GM12875 (cell line): ENCODE measurements around the gene L3HYPDH.

Experiments used
- H3K4me3 ChIP-seq: one replicate; pipeline ENCODE4 v1.5.1; 2011; ENCODE audit warnings: low read depth, low read length, control low read depth
- CTCF ChIP-seq: IDR thresholded peaks from 2 replicates; pipeline ENCODE4 v1.5.1; 2011; ENCODE audit warnings: low read depth, mild to moderate bottlenecking, control low read depth, inconsistent platforms, low read length, moderate library complexity, borderline replicate concordance; ENCODE audit not compliant: insufficient read depth

Gene L3HYPDH

GRCh38 chr14:59480166-59480565, 4.0 kb downstream of the L3HYPDH start:
- TF ChIP-seq CTCF, result no peak
- H3K4me3 ChIP-seq, result no peak overlapping the region

GRCh38 chr14:59478540-59478939, 5.7 kb downstream of the L3HYPDH start:
- no peak for TF ChIP-seq CTCF
- no peak overlapping the region for H3K4me3 ChIP-seq

GRCh38 chr14:59475709-59476108, 8.5 kb downstream of the L3HYPDH start:
- H3K4me3 ChIP-seq, result no peak overlapping the region
- TF ChIP-seq CTCF, result no peak

- H3K4me3 ChIP-seq, result no peak overlapping the region
- no peak for TF ChIP-seq CTCF
These were observed 10.0 kb downstream of the L3HYPDH start for GRCh38 chr14:59474172-59474571.

DNA sequence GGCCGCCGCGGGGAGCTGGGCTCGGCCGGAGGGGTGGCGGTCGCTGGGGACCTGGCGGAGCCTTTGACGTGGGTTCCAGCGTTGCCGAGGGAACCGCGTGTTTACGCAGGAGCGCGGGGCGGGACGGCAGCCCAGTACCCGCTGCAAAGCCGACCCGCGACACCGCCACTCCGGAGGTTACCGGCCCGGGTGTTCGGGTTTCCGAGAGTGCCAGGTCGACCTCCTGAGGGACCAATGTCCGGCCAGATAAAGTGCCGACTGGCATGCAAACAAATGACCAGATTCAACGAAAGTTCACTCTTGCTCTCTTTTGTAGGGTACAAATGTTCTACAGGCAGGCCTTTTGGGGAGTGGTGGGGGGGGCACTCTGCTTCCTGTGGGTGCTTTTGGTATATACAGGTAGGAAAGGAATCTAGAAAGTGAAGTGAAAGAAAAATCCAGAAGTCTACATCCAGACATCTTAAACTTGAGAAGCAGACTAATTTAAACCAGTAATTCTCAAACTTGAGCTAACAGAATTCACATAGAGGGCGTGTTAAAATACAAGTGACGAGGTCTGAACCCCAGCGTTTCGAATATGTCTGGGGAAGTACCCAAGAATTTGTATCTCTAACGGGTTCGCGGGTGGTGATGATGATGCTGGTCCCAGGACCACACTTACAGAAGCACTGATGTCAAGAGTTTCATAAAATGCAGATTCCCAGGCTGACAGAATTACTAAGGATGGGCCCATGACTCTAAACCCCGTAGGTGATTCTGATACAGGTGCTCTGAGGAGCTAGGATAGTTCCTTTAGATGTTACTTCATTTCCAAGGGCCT, 18.7 kb downstream of the L3HYPDH start, which contains the start of gene GPR135:
Gene GPR135 (minus strand): TSS at position 65 of the 820 bp plus-strand sequence. CDS start 154 bp downstream, outside the sequence.
- H3K4me3 ChIP-seq, result peak within 1 kb of the TSS; percentile 62
- no peak for TF ChIP-seq CTCF

DNA sequence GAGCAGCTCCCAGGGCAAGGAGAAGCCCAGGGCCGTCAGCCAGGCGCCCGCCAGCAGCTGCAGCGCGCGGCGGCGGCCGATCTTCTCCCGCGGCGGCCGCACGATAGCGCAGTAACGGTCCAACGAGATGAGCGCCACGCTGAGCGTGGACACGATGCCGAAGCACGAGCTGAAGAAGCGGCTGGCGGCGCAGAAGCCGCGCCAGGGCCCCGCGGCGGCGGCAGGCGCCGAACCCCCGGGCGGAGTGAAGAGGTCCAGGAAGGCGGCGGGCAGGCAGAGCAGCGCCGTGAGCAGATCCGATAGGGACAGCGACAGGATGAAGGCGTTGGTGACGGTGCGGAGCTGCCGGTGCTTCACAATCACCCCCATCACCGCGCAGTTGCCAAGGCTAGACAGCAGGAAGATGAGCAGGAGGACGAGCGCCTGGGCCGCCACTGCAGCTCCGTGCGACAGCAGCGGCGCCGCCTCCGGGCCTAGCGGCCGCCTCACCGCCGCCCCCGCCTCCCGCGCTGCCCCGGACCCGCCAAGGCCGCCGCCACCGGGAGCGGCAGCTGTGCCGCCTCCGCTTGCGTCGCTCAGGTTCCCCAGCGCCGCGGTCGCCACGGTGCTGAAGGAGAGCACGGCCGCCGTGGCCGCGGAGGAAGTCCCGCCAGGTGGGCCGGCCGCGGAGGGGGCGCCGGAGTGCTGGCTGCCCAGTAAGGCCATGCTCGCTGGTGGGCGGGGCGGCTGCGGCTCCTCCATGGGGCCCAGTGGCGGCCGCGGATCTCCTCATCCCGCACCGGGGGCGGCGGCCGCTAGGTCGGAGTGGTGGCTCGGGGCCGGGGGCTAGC, 19.5 kb downstream of the L3HYPDH start:
- TF ChIP-seq CTCF, result no peak
- H3K4me3 ChIP-seq, result peak overlapping the region; percentile 62
